Stimulated activated CD8-positive, alpha-beta memory T cell treated with anti-CD3 and anti-CD28 coated beads, Interleukin-2, amount 100 ng/mL, for 1 hour (primary cell): ENCODE results near the gene RELCH.
A peak's percentile ranks its signal among the peaks of the same experiment; 100 is the strongest.

Source experiments
- DNase-seq, 2 donors: peaks; one replicate each; pipeline ENCODE4 v3.0.0-alpha.2; 2020; ENCODE audit warnings: low read depth in 2 of 2

Gene RELCH

GRCh38 chr18:62321201-62321600 lies 134.1 kb downstream of the RELCH start:
- no peak for DNase-seq

GRCh38 chr18:62323483-62324180 lies 136.6 kb downstream of the RELCH start:
- no peak for DNase-seq

GRCh38 chr18:62324181-62324828 lies 137.2 kb downstream of the RELCH start:
- DNase-seq = no peak

GRCh38 chr18:62324917-62325805 lies 138.1 kb downstream of the RELCH start, which contains the start of gene TNFRSF11A:
Gene TNFRSF11A (plus strand): TSS chr18:62325310. CDS start chr18:62325353, 43 bp downstream.
- peak in 1 of 2 donors; percentile 39 for DNase-seq

- no peak for DNase-seq
Measured at GRCh38 chr18:62325806-62326645, 139.0 kb downstream of the RELCH start.

- DNase-seq = no peak
Measured at GRCh38 chr18:62326646-62327348, 139.7 kb downstream of the RELCH start.

GRCh38 chr18:62327977-62328376 lies 140.9 kb downstream of the RELCH start:
- no peak for DNase-seq

GRCh38 chr18:62328586-62329525 lies 141.8 kb downstream of the RELCH start:
- DNase-seq = no peak

- DNase-seq = no peak
Measured at GRCh38 chr18:62329691-62330454, 142.8 kb downstream of the RELCH start.

GRCh38 chr18:62330650-62331049 lies 143.6 kb downstream of the RELCH start:
- DNase-seq = no peak

- no peak for DNase-seq
Measured at GRCh38 chr18:62331581-62332356, 144.7 kb downstream of the RELCH start.

- DNase-seq = no peak
Measured at GRCh38 chr18:62332431-62332830, 145.4 kb downstream of the RELCH start.

GRCh38 chr18:62332964-62333695 lies 146.1 kb downstream of the RELCH start:
- DNase-seq = no peak

- no peak for DNase-seq
Measured at GRCh38 chr18:62334120-62334519, 147.1 kb downstream of the RELCH start.

- DNase-seq = no peak
Measured at GRCh38 chr18:62335494-62335893, 148.4 kb downstream of the RELCH start.

GRCh38 chr18:62336618-62337017 lies 149.6 kb downstream of the RELCH start:
- DNase-seq = no peak

GRCh38 chr18:62337336-62337735 lies 150.3 kb downstream of the RELCH start:
- DNase-seq = no peak
